Stimulated activated CD4-positive, alpha-beta T cell treated with anti-CD3 and anti-CD28 coated beads, Interleukin-1b, Interleukin-23, amount 100 ng/mL, for 24 hours (primary cell): ENCODE measurements around the gene MED7.

ENCODE experiments used
- DNase-seq, 4 experiments: peaks; one replicate each; pipeline ENCODE4 v3.0.0-alpha.2; 2020; ENCODE audit warnings: low read depth in 4 of 4, low spot score in 1 of 4

The MED7 gene

DNA sequence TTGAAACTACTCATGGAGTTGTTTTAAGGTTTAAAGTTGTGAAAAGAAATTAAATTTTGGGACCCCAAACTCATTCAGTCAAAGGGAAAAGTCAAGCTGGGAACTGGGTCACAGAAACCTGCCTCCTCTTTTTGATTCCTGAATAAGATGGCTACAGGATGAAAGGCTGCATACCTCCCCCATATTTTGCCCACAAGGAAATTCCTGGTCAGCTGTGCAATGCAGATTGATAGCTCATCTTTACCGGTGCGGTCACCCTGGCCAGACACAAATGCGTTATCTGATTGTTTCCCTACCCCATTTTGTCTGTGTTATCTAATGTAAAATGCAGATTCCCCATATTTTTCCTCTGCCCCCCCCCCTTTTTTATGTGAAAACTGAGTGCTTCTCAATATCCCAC is 35.2 kb downstream of the MED7 start:
- DNase-seq, result no peak

DNA sequence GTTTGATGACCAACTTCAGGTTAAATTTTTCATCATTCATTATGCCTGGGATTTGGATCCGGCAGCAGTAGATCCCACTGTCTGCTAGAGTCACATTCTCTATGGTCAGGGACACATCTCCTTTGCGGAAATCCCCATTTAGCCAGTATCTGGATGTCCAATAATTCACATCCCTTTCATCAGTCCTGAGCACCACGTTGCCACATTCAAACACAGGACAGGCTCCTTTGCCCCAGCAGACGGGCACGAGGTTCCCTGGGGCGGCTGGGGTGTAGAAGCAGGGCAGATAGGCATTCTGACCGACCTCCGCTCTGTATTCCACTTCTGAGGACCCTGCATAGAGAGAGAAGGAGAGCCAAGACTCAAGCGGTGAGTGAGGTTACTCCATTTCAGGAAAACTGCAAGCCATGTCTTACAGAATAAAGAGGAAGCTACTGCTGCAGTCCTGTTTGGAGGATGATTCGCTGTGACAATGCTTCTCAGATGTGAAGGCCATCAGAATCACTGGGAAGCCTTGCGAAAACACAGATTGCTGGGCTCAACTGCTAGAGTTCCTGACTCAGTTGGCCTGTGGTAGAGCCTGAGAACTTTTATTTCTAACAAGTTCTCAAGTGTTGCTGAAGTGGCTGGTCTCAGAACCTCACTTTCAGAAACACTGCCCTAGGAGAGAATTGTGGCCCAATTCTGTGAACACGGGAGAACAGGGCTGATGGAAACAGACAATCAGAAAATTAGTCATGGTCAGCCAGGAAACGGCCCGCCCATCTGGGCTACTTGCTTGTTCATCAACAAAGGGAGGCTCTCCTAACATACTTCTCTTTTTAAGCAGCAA is 35.8 kb downstream of the MED7 start:
- DNase-seq, result peak in 1 of 4 experiments; percentile 23

DNA sequence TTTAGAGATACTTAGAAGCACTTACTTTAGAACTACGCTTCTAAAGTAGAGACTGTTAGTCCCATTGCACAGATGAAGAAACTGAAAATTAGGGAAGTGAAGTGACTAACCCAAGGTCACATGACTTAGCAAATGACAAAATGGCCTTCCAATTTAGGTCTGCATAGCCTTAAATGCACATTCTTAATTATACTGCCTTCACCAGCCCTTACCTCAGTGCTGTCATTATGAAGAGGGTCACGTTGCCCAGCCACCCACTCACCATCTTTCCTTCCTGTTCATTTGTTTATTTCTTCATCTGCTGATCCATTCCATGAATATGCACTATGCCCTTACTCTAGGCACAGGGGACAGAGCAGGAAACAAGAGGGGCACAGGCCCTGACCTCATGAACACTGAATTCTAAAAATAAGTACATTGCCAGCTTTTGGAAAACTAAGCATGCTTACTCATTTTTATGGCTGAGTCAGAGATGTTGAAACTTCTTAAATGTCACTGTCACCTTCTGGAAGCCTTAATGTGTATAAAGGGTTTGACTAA is 42.5 kb downstream of the MED7 start:
- no peak for DNase-seq

DNA sequence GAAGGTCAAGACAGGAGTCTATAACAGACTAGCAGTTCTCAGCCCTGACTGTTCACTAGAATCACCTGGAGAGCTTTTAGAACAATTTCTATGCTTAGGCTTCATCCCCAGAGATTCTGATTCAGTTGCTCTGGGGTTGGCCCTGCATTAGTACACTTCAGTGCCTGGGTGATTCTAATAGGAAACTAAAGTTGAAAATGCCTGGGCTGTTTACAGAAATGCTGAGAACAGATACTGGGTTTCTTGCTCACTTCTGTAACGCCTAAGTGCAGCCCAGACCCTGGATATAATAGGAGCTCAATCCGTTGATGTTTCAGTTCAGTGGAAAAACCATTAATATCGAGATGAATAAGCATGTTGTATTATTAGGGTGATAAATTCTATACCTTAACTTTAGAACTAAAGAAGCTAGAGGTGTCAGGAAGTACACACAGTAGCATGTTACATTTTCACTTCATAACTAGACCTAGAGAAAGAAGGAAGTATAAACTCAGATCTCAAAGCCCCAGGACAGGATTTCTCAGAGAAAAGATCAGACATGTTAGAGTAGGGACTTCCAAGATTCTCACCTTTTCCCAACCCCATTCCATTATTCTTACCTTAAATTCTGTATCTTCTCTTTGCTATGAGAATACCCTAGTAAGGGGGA is 54.2 kb downstream of the MED7 start:
- no peak for DNase-seq
